ENCODE data around the gene FAM186B.
"Not testable (repeated sequence)": the region's sequence is repeated elsewhere in the genome, so short reads cannot be mapped to it uniquely, and the experiment has no call there.

Gene FAM186B

GRCh38 chr12:49605539-49605938 lies at the start of gene FAM186B:
FAM186B (minus strand) TSS chr12:49605639; CDS start chr12:49605477, 162 bp downstream.
- DNase-seq (ENCODE audit: low read depth in 2 of 3, low spot score in 2 of 3), result not testable (repeated sequence)

GRCh38 chr12:49654715-49655114 lies 49.3 kb upstream of the FAM186B start:
- no peak for DNase-seq (ENCODE audit: low read depth in 2 of 3, low spot score in 2 of 3)

- no peak for DNase-seq (ENCODE audit: low read depth in 2 of 3, low spot score in 2 of 3)
Measured at GRCh38 chr12:49652921-49653520, 47.6 kb upstream of the FAM186B start.

GRCh38 chr12:49651855-49652254 lies 46.4 kb upstream of the FAM186B start:
- no peak for DNase-seq (ENCODE audit: low read depth in 2 of 3, low spot score in 2 of 3)

GRCh38 chr12:49649892-49650291 lies 44.5 kb upstream of the FAM186B start:
- no peak for DNase-seq (ENCODE audit: low read depth in 2 of 3, low spot score in 2 of 3)

GRCh38 chr12:49649445-49649844 lies 44.0 kb upstream of the FAM186B start:
- DNase-seq (ENCODE audit: low read depth in 2 of 3, low spot score in 2 of 3), result no peak

- DNase-seq (ENCODE audit: low read depth in 2 of 3, low spot score in 2 of 3), result no peak
Measured at GRCh38 chr12:49648712-49649003, 43.2 kb upstream of the FAM186B start.

GRCh38 chr12:49647827-49648711 lies 42.6 kb upstream of the FAM186B start:
- DNase-seq (ENCODE audit: low read depth in 2 of 3, low spot score in 2 of 3), result no peak

GRCh38 chr12:49646871-49647654 lies 41.6 kb upstream of the FAM186B start:
- no peak for DNase-seq (ENCODE audit: low read depth in 2 of 3, low spot score in 2 of 3)

- no peak for DNase-seq (ENCODE audit: low read depth in 2 of 3, low spot score in 2 of 3)
Measured at GRCh38 chr12:49646331-49646830, 40.9 kb upstream of the FAM186B start.

- no peak for DNase-seq (ENCODE audit: low read depth in 2 of 3, low spot score in 2 of 3)
Measured at GRCh38 chr12:49645146-49646039, 40.0 kb upstream of the FAM186B start.

GRCh38 chr12:49644620-49644994 lies 39.2 kb upstream of the FAM186B start:
- peak; percentile 46 to 58 (median 55) for DNase-seq (ENCODE audit: low read depth in 2 of 3, low spot score in 2 of 3)

- DNase-seq (ENCODE audit: low read depth in 2 of 3, low spot score in 2 of 3), result no peak
Measured at GRCh38 chr12:49643961-49644619, 38.7 kb upstream of the FAM186B start.

- DNase-seq (ENCODE audit: low read depth in 2 of 3, low spot score in 2 of 3), result no peak
Measured at GRCh38 chr12:49643135-49643534, 37.7 kb upstream of the FAM186B start.

GRCh38 chr12:49642370-49642802 lies 36.9 kb upstream of the FAM186B start:
- DNase-seq (ENCODE audit: low read depth in 2 of 3, low spot score in 2 of 3), result no peak

GRCh38 chr12:49641748-49642369 lies 36.4 kb upstream of the FAM186B start:
- no peak for DNase-seq (ENCODE audit: low read depth in 2 of 3, low spot score in 2 of 3)

GRCh38 chr12:49636979-49637755 lies 31.7 kb upstream of the FAM186B start:
- peak in 1 of 3 experiments; percentile 29 for DNase-seq (ENCODE audit: low read depth in 2 of 3, low spot score in 2 of 3)

- DNase-seq (ENCODE audit: low read depth in 2 of 3, low spot score in 2 of 3), result no peak
Measured at GRCh38 chr12:49636574-49636973, 31.1 kb upstream of the FAM186B start.

GRCh38 chr12:49635656-49636055 lies 30.2 kb upstream of the FAM186B start:
- no peak for DNase-seq (ENCODE audit: low read depth in 2 of 3, low spot score in 2 of 3)

Measured in activated CD8-positive, alpha-beta memory T cell treated with anti-CD3 and anti-CD28 coated beads for 48 hours (primary cell).